Measurements from ENCODE around the gene M1AP.
"Not testable (repeated sequence)": the region's sequence is repeated elsewhere in the genome, so short reads cannot be mapped to it uniquely, and the experiment has no call there.

Gene M1AP

GRCh38 chr2:74564222-74564621 is 83.9 kb downstream of the M1AP start:
- DNase-seq (ENCODE audit: low read depth) = no peak

DNA sequence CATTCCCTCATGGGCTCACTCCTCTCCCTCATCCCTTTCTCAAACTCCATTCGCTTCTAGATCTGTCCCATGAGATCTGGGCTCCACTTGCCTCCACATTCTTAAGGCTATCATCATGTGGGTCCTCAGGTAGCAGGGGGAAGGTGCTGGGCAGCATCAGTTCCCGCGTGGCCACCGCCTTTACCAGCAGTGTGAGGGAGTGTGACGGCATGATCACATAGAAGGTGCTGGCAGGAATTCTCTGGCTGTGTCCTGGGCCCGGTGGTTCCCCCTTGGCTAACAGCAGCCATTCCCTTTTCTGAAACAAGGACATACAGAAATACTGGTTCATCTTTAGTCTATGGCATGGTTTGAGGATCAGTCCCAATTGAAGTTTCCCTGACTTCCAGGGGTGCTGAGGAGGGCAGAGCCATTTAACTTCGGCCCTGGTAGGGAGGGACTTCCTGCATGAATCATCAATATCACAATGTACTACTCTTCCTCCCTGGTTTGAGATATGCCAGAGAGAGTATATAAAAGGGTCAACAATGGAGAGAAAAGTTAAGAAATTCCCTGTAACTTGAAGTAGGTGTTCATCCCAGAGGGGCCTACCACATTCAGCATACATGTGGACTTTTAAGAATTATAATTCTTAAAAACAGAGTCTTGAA is 85.9 kb downstream of the M1AP start:
- DNase-seq (ENCODE audit: low read depth) = no peak

DNA sequence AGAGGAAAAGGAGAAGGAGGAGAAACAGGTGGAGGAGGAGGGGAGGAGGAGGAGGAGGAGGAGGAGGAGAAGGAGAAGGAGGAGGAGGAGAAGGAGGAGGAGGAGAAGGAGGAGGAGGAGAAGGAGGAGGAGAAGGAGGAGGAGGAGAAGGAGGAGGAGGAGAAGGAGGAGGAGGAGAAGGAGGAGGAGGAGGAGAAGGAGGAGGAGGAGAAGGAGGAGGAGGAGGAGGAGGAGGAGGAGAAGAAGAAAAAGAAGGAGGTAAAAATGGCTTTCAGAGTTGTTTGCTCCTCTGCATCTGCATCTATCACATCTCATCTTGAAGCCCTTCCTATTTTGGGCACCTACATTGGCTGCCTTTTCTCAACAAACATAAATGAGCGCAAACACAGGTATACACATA is 87.1 kb downstream of the M1AP start:
- DNase-seq (ENCODE audit: low read depth) = not testable (repeated sequence)

GRCh38 chr2:74560591-74560990 is 87.5 kb downstream of the M1AP start:
- DNase-seq (ENCODE audit: low read depth) = no peak

- no peak for DNase-seq (ENCODE audit: low read depth)
Measured at GRCh38 chr2:74559912-74560311, 88.2 kb downstream of the M1AP start.

DNA sequence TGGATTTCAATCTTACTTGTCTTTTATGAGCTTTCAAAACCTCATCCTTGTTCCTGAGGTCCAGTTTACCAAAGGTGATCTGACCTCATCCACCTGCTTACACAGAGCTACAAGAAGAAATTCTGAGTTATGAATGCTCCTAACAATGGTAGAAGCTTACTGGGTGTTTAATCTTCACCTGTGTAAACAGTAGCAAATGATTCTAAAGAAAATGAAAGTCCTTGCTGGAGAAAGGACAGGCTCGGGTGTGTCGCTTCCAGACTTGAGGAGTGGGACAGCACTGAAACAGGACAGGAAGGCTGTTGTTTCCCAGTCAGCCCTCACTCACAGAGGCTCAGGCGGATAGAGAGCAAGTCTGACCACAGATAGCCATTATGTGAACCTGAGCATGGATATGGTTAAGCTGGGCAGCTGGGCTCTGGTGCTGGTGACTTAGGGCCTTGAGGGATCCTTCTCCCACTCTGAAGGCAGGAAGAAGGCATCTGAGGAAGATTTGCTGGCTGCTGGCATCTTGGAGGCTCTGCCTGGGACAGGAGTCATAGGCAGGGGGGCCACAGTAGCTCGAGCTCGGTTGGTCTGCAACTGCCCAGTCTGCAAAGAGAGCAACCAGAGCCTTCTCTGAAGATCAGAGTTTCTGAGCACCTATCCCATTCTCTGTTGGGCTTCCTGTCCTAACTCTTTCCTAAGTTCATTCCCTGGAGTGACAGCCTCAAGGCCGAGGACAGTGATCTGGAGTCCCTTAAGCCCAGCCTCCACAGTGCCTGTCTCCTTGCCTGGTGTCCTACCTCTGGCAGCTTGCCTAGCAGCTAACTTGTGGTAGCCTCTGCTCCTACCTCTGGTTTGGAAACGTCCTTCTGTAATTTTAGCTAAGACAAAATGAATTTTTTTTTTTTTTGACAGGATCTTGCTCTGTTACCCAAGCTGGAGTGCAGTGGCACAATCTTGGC is 89.6 kb downstream of the M1AP start:
- DNase-seq (ENCODE audit: low read depth) = no peak

DNA sequence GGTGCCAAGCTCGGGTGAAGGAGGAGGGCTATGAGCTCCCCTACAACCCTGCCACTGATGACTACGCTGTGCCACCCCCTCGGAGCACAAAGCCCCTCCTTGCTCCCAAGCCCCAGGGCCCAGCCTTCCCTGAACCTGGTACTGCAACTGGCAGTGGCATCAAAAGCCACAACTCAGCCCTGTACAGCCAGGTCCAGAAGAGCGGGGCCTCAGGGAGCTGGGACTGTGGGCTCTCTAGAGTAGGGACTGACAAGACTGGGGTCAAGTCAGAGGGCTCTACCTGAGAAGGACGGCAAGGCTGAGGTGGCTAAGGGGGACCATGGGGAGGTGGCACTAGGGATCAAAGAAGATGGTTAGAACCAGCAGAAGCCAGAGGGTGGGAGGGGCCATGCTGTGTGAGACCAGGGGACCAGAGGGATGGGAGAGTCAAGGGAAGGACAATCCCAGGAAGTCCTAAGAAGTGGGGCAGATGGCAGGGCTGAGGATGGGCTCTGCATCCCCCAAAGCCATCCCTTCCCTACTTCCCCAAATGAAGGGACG is 91.2 kb downstream of the M1AP start:
- no peak for DNase-seq (ENCODE audit: low read depth)

- no peak for DNase-seq (ENCODE audit: low read depth)
Measured at GRCh38 chr2:74556159-74556558, 92.0 kb downstream of the M1AP start.

GRCh38 chr2:74555610-74556103 is 92.5 kb downstream of the M1AP start:
- DNase-seq (ENCODE audit: low read depth) = no peak

DNA sequence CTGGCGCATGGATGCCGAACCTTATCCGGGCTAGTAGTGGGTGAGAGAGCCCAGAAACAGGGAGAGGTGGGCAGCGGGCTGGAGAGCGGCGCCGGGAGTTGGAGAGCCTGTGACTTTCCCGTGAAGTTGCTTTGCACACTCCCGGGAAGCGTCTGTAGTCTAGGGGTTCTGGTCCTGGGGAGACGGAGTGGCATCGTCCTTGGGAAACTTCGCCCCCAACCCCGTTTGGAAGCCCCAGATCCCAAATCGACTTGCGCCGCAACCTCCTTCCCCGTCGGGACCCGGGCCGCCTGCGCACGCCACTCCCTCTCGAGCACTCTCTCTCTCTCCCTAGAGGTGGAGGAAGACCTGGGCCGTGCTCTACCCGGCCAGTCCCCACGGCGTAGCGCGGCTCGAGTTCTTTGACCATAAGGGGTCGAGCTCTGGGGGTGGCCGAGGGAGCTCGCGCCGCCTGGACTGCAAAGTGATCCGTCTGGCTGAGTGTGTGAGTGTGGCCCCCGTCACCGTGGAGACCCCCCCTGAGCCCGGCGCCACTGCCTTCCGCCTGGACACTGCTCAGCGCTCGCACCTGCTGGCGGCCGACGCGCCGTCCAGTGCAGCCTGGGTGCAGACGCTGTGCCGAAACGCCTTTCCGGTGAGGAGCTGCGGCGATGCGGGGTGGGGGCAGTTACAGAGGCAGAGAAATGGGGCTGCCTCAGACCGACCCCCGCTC is 93.2 kb downstream of the M1AP start:
- no peak for DNase-seq (ENCODE audit: low read depth)

GRCh38 chr2:74553892-74554819 is 94.0 kb downstream of the M1AP start, which contains the start of the genes DOK1 and LOXL3:
DOK1 (plus strand) TSS chr2:74554720; CDS start chr2:74554755, 35 bp downstream.
LOXL3 (minus strand) TSS chr2:74553942; CDS start chr2:74552634, 1,308 bp downstream.
- DNase-seq (ENCODE audit: low read depth) = peak; percentile 58

- no peak for DNase-seq (ENCODE audit: low read depth)
Measured at GRCh38 chr2:74552914-74553811, 95.0 kb downstream of the M1AP start.

GRCh38 chr2:74551942-74552913 is 95.9 kb downstream of the M1AP start:
- no peak for DNase-seq (ENCODE audit: low read depth)

GRCh38 chr2:74551530-74551929 is 96.6 kb downstream of the M1AP start:
- DNase-seq (ENCODE audit: low read depth) = no peak

- no peak for DNase-seq (ENCODE audit: low read depth)
Measured at GRCh38 chr2:74550231-74550630, 97.9 kb downstream of the M1AP start.

GRCh38 chr2:74548900-74549826 is 99.0 kb downstream of the M1AP start:
- no peak for DNase-seq (ENCODE audit: low read depth)

GRCh38 chr2:74548285-74548899 is 99.7 kb downstream of the M1AP start:
- DNase-seq (ENCODE audit: low read depth) = no peak
